MM.1S (cell line): ENCODE data around the gene FGF14.

Source experiments
- DNase-seq: peaks from one replicate; pipeline ENCODE4 v3.0.0-alpha.2; 2015
- H2AFZ ChIP-seq: fragments of 300-600 bp; sonication (generic); 2 replicates; pipeline ENCODE4 v1.6.0; 2016; ENCODE audit warnings: antibody characterized with exemption, low read length
- H3F3A ChIP-seq: fragments of 300-600 bp; sonication (generic); 2 replicates; pipeline ENCODE4 v1.6.1; 2016; ENCODE audit warnings: mild to moderate bottlenecking, antibody characterized with exemption, low read length, moderate library complexity, mixed read lengths; ENCODE audit not compliant: insufficient read depth
- H3K27ac ChIP-seq: fragments of 300-600 bp; sonication (generic); 2 replicates; pipeline ENCODE4 v1.5.1; 2016; ENCODE audit warnings: mild to moderate bottlenecking, low read length
- H3K27me3 ChIP-seq: fragments of 300-600 bp; sonication (generic); replicated peaks from 2 replicates; pipeline ENCODE4 v1.6.0; 2016; ENCODE audit warnings: low read length; ENCODE audit not compliant: insufficient read depth
- H3K36me3 ChIP-seq: fragments of 300-600 bp; sonication (generic); replicated peaks from 2 replicates; pipeline ENCODE4 v1.6.1; 2016; ENCODE audit warnings: mild to moderate bottlenecking, low read length, mixed read lengths; ENCODE audit not compliant: insufficient read depth
- H3K4me1 ChIP-seq: fragments of 300-600 bp; sonication (generic); 2 replicates; pipeline ENCODE4 v1.6.1; 2016; ENCODE audit warnings: low read length, mixed read lengths
- H3K4me2 ChIP-seq: fragments of 300-600 bp; sonication (generic); 2 replicates; pipeline ENCODE4 v1.6.0; 2016; ENCODE audit warnings: low read depth, low read length
- H3K4me3 ChIP-seq: fragments of 300-600 bp; sonication (generic); 2 replicates; pipeline ENCODE4 v1.5.1; 2016; ENCODE audit warnings: low read length, mixed read lengths
- H3K79me2 ChIP-seq: fragments of 300-600 bp; sonication (generic); 2 replicates; pipeline ENCODE4 v1.6.1; 2016; ENCODE audit warnings: mixed run types, low read length, mixed read lengths
- H3K9ac ChIP-seq: fragments of 300-600 bp; sonication (generic); 2 replicates; pipeline ENCODE4 v1.6.1; 2016; ENCODE audit warnings: low read length, mixed read lengths
- H3K9me2 ChIP-seq: fragments of 300-600 bp; sonication (generic); replicated peaks from 2 replicates; pipeline ENCODE4 v1.6.1; 2016; ENCODE audit warnings: mild to moderate bottlenecking, low read length, mixed read lengths; ENCODE audit not compliant: insufficient read depth
- H3K9me3 ChIP-seq: fragments of 300-600 bp; sonication (generic); replicated peaks from 2 replicates; pipeline ENCODE4 v1.6.1; 2016; ENCODE audit warnings: mild to moderate bottlenecking, low read length, mixed read lengths; ENCODE audit not compliant: insufficient read depth
- H4K20me1 ChIP-seq: fragments of 300-600 bp; sonication (generic); 2 replicates; pipeline ENCODE4 v1.6.1; 2016; ENCODE audit warnings: mild to moderate bottlenecking, low read length, moderate library complexity, mixed read lengths; ENCODE audit not compliant: insufficient read depth
- EZH2 ChIP-seq: fragments of 300-600 bp; sonication (generic); optimal IDR thresholded peaks from 2 replicates; pipeline ENCODE3; 2017; ENCODE audit warnings: low read depth, mild to moderate bottlenecking, antibody characterized with exemption, low read length, mixed read lengths
- EZH2phosphoT487 ChIP-seq: fragments of 300-600 bp; sonication (generic); IDR thresholded peaks from 2 replicates; pipeline ENCODE4 v1.6.1; 2018; ENCODE audit warnings: antibody characterized with exemption, low read length
- TF ChIP-seq, protein P1 (sequence below): fragments of 300-600 bp; sonication (generic); IDR thresholded peaks from 2 replicates; pipeline ENCODE4 v1.5.1; 2016; ENCODE audit warnings: antibody characterized with exemption, low read length, mixed read lengths

Gene FGF14

GRCh38 chr13:102020611-102021216 is 381.1 kb downstream of the FGF14 start:
- H3K27ac ChIP-seq = no peak overlapping the region
- no peaks in the 10 kb centered on the region for H3F3A ChIP-seq
- no peak overlapping the region for H3K4me2 ChIP-seq
- H3K4me3 ChIP-seq = no peak overlapping the region
- no peaks in the 10 kb centered on the region for H3K27me3 ChIP-seq
- no peak for TF ChIP-seq EZH2phosphoT487
- TF ChIP-seq EZH2 = no peak
- TF ChIP-seq, protein P1, sequence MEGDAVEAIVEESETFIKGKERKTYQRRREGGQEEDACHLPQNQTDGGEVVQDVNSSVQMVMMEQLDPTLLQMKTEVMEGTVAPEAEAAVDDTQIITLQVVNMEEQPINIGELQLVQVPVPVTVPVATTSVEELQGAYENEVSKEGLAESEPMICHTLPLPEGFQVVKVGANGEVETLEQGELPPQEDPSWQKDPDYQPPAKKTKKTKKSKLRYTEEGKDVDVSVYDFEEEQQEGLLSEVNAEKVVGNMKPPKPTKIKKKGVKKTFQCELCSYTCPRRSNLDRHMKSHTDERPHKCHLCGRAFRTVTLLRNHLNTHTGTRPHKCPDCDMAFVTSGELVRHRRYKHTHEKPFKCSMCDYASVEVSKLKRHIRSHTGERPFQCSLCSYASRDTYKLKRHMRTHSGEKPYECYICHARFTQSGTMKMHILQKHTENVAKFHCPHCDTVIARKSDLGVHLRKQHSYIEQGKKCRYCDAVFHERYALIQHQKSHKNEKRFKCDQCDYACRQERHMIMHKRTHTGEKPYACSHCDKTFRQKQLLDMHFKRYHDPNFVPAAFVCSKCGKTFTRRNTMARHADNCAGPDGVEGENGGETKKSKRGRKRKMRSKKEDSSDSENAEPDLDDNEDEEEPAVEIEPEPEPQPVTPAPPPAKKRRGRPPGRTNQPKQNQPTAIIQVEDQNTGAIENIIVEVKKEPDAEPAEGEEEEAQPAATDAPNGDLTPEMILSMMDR = no peak
- H3K9ac ChIP-seq = no peak overlapping the region
- H4K20me1 ChIP-seq = no peaks in the 10 kb centered on the region
- no peak for DNase-seq
- H3K9me2 ChIP-seq = no peaks in the 10 kb centered on the region
- H3K4me1 ChIP-seq = no peaks in the 10 kb centered on the region
- H3K9me3 ChIP-seq = no peaks in the 10 kb centered on the region
- no peaks in the 10 kb centered on the region for H3K79me2 ChIP-seq
- no peaks in the 10 kb centered on the region for H3K36me3 ChIP-seq
- H2AFZ ChIP-seq = no peak overlapping the region

DNA sequence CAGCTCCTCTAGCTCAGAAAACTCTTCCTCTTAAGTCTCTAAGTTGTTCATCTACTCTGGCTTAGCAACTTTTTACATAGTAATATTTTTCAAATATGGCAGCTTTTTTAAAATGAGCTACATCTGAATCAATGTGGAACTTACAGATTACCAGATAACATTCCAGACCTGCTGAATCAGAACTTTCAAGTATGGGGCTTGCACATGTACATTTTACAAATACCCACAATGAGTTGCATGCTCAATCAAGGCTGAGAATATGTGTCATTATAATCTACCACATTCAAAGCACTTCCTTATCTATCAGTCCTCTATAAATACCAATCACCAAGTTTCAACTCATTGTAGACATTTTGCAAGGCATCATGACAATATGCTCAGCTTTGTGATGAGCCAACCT is 383.1 kb downstream of the FGF14 start:
- no peaks in the 10 kb centered on the region for H3F3A ChIP-seq
- no peaks in the 10 kb centered on the region for H3K4me1 ChIP-seq
- no peaks in the 10 kb centered on the region for H3K9me3 ChIP-seq
- no peak overlapping the region for H3K4me2 ChIP-seq
- H2AFZ ChIP-seq = no peak overlapping the region
- no peak for DNase-seq
- no peaks in the 10 kb centered on the region for H3K36me3 ChIP-seq
- TF ChIP-seq, protein P1 = no peak
- TF ChIP-seq EZH2 = no peak
- no peak for TF ChIP-seq EZH2phosphoT487
- no peaks in the 10 kb centered on the region for H3K9me2 ChIP-seq
- no peaks in the 10 kb centered on the region for H3K79me2 ChIP-seq
- no peaks in the 10 kb centered on the region for H3K27me3 ChIP-seq
- no peak overlapping the region for H3K27ac ChIP-seq
- no peak overlapping the region for H3K9ac ChIP-seq
- H4K20me1 ChIP-seq = no peaks in the 10 kb centered on the region
- no peak overlapping the region for H3K4me3 ChIP-seq

DNA sequence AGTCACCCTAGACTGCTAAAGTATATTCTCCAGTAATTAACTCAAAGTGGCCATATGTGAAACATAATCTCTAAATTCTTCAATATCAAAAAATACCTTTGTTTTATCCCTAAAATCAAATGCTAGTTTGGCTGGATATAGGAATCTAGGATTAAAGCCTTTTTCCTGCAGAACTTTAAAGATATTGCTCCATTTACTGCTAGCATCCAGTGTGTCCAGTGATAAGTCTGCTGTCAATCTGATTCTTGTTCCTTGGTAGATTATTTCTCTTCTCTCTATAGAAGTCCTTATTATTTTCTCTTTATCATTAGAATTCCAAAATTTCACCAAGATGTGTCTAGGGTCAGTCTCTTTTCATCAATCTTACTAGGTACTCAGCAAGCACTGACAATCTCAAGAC is 384.6 kb downstream of the FGF14 start:
- no peaks in the 10 kb centered on the region for H3K36me3 ChIP-seq
- no peaks in the 10 kb centered on the region for H4K20me1 ChIP-seq
- H3K4me2 ChIP-seq = no peak overlapping the region
- no peak overlapping the region for H3K9ac ChIP-seq
- no peak overlapping the region for H3K27ac ChIP-seq
- TF ChIP-seq, protein P1 = no peak
- TF ChIP-seq EZH2 (no peak), EZH2phosphoT487 (no peak)
- H2AFZ ChIP-seq = no peak overlapping the region
- no peaks in the 10 kb centered on the region for H3K79me2 ChIP-seq
- no peaks in the 10 kb centered on the region for H3K9me3 ChIP-seq
- no peak for DNase-seq
- no peaks in the 10 kb centered on the region for H3K27me3 ChIP-seq
- H3F3A ChIP-seq = no peaks in the 10 kb centered on the region
- H3K4me3 ChIP-seq = no peak overlapping the region
- no peaks in the 10 kb centered on the region for H3K4me1 ChIP-seq
- H3K9me2 ChIP-seq = no peaks in the 10 kb centered on the region
